T-helper 1 cell treated with Interleukin-12 subunit alpha and Interleukin-12 subunit beta and Interleukin-4 antibody, amounts not matched to agents 30 ng/mL and 1 ng/mL, for 36 hours (primary cell): ENCODE data around the gene CCDC33. TPM values are rescaled to one million over a fixed set of nuclear protein-coding genes. Genes with fewer than 3 reads are reported as not detected.

ENCODE experiments used
- intact Hi-C: fragments of 100-400 bp; cut with micrococcal nuclease; formaldehyde crosslinking; loops from one replicate; pipeline ENCODE4 v1.15.1; 2024
- total RNA-seq: library from RNA; stranded (reverse); gene quantifications from 2 replicates; pipeline ENCODE4 v1.2.3, GENCODE V29; 2022

CCDC33 gene
- total RNA-seq, 1 donor from 2014 or later: not detected

DNA sequence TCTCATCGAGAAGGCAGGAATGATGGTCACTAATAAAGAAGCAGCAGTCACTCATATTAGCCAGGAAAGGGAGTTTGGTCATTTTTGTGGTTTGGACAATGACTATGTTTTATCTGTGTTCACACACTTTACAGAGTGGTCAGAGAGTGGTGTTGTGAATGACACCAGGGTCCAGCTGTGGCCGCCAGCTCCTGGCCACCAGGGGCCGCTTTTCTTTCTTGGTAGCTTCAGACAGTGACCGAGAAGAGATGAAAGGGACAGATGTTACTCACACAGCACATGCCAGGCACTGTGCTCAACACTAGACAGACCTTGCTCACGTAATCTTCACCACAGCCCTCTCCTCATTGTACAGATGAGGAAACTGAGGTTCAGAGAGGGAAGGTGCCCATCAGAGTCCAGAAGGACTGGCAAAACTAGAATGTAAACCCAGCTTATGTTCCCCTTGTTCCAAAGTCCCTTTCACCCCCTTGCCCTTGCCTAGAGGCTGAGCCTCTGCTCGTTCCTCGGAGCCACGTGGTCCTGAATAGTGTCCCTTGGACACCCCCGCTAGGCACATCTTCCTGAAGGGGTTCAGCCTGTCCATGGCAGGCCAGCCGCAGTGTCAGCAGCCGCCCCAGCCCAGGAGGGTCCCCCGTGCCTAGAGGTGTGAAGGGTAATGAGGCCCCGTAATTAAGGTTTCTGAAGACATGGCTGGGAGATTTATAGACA, 75.8 kb downstream of the CCDC33 start:
- intact Hi-C loops: no loop called here

DNA sequence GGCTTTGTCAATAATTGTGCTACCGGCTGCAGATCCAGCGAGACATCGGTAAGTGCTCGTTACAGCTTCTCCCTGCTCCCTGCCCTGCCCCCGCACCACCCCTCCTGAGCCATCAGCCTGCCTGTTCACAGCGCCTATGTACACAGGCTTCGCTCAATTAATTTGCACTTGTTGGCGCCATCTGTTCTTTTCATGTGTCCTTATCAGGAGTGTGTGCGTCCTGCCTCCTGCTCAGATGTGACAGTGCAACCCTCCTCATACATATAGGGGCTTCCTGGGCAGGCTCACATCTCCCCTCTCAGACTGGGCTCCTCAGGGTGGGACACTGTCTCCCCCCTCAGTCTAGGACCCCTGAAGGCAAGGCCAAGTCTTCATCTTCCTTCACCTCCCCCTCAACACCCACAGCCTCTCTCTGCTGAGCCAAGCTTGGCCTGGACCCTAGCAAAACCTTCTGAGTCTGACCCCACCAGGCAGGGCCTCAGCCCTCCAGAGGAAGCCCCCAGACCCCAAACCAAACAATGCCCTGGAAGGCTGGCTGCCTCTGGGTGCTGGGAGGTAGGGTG, 76.4 kb downstream of the CCDC33 start:
- intact Hi-C loops: no loop called here

DNA sequence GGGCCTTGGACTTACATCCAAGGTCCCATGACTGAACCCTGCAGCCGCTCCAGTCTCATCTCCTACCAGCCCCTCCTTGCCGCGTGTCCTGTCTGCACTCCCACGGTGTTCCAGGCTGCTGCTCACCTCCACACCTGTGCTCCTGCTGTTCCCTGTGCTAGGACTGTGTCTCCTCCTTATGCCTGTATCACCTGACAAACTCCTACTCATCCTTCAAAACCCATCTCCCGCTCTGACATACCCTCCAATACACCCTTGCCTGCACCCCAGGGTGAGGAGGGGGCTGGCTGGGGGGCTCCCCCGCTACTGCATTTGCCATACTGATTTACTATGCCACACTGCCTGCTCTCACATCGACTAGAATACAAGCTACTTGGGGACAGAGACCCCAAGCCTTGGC, 77.8 kb downstream of the CCDC33 start:
- intact Hi-C loops: no loop called here

DNA sequence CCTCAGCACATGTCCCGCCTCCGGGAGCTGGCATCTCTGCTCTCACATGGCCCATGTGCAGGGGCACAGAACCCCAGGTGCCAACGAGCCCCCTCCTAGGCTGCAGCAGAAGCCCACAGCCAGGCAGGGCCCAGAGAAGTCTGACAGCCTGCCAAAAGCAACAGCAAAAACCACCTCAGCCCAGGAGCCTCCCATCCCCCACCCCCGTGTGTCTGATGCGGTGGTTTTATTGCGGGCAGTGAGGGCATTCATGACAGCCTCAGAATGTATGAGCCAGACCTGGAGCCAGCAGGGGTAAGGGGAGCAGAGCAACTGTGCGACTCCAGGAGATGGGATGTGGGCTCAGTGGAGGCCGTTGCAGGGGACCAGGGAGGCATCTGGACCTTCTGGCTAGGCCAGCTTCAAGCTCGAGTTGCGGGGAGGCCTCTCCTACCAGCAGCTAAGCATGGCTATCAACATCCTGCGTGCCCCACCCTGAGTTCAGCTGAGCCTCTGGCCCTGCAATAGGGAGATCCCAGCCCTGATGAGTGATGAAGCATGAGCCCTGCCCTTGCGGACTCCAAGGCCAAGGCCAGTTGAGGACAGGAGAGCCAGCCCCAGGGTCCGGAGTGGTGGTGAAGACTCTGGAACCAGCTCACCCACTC, 78.8 kb downstream of the CCDC33 start:
- intact Hi-C loops: no loop called here

- intact Hi-C loops: no loop called here
Measured at GRCh38 chr15:74315626-74316025, 79.5 kb downstream of the CCDC33 start.

DNA sequence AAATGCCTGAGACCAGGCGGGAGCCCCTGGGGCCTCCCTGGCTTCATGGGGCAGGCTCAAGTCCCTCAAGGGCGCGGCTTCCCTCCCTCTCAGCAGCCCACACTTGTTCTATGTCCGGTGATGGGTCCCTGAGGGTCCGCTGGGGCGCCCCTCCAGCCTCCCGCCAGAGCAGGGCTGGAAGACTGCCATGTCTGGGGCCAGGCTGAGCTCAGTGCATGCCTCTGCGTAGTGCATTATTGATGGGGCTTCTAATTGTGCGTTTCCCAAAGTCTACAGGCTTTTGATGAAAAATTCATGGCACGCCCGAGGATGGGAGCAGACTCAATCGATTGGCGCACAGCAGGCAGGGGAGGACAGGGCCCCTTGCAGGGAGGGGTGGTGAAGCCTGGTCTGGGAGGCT, 80.0 kb downstream of the CCDC33 start:
- intact Hi-C loops: no loop called here

DNA sequence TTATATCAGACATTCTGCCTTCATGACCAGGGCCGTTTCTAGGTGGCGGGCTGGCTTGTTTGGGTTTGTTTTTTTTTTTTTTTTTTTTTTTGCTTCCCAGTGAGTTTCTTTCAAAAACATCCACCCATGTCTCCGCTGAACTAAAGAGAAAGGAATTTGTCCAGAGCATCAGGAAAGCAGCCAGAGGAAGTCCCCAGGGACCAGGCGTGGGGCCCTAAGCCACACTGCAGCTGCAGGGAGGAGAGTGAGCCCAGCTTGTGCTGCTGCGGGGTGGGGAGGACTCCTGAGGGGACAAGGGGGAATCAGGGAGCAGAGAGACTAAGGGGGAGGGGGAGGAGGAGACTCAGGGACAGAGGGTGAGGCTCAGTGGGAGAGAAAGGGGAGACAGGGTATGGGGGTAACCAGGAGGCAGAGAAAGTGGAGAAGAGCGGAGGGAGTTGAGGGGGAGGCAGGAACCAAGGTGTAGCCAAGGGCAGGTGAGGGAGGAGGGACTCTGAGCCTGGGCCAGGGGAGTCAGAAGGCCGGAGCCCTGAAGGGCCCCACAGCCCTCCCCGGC, 81.8 kb downstream of the CCDC33 start:
- intact Hi-C loops: no loop called here

DNA sequence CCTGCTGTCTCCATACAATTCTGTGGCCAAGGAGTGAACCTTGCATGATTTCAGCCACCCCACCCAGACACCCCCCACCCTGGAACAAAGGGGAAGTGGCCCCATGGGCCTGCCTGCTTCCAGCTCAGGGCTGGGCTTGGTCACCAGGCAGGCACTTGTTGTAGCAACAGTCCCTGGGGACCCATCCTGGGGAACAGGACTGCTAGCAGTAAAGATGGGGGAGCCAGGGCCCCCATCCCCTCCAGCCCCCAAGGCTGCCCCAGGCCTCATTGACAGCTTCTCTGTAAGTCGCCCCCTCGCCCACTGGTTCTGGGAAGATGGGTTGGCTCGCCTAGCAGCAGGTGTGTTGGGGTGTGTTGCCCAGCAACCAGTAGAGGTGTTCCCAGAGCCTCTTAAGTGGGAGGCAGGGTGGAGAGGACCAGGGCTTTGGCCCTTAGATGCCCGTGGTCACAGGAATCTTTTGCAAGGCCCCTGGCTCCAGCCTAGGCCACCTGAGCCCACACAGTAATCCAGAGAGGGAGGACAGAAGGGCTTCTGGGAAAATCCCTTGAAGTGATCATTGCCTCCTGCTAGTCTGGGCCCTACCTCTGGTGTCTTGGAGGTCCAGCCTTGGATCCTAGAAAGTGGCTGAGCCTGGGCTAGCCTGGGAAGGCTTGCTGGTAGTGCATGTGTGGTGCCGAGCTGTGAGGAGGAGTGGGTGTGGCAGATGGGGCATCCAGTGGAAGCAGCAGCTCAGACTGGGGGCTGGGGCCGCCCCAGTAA, 82.4 kb downstream of the CCDC33 start:
- intact Hi-C loops: no loop called here

DNA sequence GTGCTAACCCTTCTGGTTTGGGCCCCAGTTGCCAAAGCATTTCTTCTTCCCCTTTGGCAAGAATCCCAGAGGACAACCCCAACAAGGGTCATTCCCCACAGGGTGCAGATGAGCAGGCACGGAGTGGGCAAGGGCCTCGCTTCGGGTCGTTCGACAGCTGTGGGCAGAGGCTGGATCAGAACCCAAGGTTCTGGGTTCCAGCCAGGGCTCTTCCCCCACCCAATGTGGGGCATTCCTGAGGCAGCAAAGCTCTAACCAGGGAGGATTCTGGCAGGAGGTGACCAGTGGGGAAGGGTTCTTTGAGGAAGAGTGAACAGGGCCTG, 83.0 kb downstream of the CCDC33 start:
- intact Hi-C loops: no loop called here

- intact Hi-C loops: no loop called here
Measured at GRCh38 chr15:74319596-74320351, 83.6 kb downstream of the CCDC33 start.

GRCh38 chr15:74320352-74321247, 84.5 kb downstream of the CCDC33 start:
- intact Hi-C loops: no loop called here

DNA sequence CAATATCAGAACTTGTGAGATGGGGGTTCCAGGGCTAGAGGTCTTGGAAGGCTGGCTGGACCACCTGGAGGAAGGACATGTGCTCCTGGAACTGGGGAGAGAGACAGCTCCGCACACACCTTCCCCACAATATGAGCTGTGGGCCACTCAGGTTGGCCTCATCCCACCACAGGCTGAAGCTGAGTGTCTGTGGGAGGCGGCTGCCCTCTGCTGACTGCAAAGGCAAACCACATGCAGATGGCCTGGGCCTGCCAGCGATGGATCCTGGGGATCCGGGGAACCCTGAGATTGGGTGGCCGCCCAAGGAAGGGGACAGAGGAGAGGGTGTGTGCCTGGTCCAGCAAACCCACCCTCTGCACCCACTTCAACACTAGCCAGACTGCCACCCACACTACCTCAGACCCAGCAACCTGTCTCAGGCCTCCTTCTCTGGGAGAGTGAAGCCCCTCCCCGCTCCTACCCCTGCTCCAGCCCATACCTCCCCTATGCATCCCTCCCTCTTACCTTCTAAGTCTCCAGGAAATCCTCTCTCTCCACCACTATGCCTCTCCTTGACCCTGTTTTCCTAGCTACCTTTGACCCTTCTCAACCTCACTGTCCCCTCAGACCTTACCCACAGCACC, 86.5 kb downstream of the CCDC33 start:
- intact Hi-C loops: loop anchor here (1.0 kb wide), 3 partner anchors 195 to 448 kb away; no protein-coding TSS in a partner anchor

DNA sequence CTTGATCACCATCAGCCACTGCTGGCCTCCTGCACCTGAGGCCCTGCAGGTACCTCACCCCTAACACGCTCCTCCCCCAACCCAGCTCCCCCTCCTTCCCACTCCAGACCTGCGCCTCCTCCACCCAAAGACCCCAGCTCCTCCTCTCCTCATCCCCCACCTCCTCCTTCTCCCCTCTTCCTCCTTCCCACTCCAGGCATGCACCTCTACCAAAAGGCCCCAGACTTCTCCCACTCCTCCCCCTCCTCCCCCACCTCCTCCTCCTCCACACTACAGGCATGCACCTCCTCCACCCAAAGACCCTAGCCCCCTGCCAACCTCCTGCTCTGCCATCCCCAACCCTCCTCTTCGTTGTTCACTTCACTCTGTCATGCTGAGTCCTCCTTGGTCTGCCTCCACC, 88.6 kb downstream of the CCDC33 start:
- intact Hi-C loops: no loop called here

GRCh38 chr15:74326746-74327145, 90.6 kb downstream of the CCDC33 start:
- intact Hi-C loops: no loop called here

DNA sequence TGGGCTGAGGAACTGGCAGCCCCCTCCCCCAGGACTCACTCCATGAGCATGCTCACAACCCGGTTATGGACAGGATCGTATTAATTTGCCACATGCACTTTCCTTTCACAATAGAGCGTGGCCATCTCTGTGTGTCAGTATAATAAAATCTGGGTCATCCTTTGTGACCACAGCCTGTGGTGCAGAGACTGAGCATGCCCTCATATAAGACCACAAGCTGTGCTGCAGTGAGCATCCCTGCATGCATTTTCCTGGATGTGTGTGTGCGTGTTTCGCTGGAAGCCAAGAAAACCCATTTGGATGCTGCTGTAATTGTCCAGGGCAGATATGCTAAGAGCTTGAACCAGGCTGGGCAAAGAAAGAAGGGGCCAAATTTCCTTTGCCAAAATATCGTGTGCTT, 91.6 kb downstream of the CCDC33 start:
- intact Hi-C loops: no loop called here

GRCh38 chr15:74328331-74329056, 92.4 kb downstream of the CCDC33 start:
- intact Hi-C loops: no loop called here

DNA sequence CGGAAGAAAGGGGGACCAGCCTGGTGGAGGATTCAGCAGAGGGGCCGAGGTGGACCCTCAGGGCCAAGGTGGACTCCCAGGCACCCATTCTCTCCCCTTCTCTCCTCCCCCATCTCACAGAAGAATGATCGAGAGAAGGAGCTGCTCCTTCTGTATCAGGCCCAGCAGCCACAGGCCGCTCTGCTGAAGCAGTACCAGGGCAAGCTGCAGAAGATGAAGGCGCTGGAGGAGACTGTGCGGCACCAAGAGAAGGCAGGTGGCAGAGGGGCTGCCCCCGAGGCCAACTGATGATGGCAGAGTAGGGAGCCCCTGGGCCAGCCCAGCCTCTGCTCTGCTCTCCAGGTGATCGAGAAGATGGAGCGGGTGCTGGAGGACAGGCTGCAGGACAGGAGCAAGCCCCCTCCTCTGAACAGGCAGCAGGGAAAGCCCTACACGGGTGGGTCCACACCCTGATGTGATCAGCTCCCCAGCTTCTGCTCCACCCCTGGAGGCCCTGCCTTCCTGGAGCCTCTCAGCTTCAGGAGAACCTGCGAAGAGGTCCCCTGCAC, 94.8 kb downstream of the CCDC33 start:
- intact Hi-C loops: no loop called here

GRCh38 chr15:74332011-74332410, 95.9 kb downstream of the CCDC33 start:
- intact Hi-C loops: no loop called here

DNA sequence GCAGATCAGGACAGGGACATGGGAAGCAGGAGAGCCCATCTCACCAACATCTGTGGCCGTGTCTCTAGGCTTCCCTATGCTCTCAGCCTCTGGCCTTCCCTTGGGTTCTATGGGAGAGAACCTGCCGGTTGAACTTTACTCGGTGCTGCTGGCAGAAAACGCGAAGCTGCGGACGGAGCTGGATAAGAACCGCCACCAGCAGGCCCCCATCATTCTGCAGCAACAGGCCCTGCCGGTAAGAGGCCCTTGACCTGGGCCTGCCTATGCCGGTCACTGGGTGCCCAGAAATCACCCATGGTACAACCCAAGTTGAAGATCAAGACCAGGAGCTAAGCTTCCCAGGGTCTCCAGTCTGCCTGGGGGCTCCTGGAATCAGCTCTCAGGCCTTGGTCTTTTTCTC, 96.5 kb downstream of the CCDC33 start:
- intact Hi-C loops: no loop called here
